HCT116 (cell line): ENCODE data around the gene RPL41. TPM values are rescaled to one million over a fixed set of nuclear protein-coding genes. Genes with fewer than 3 reads are reported as not detected.
A peak's percentile ranks its signal among the peaks of the same experiment; 100 is the strongest.

ENCODE experiments used
- ATAC-seq: fragments of 200-7000 bp; cut with Tn5 transposase; 2 replicates; pipeline ENCODE4 v1.9.1; 2020; ENCODE audit warnings: mild to moderate bottlenecking, moderate library complexity
- BruUV-seq: library from RNA; stranded (reverse); fragments of 400-500 nt; replicated peaks from 2 replicates; lab custom pipeline; 2021; lab: Mats Ljungman, UMichigan
- CTCF ChIA-PET: fragments of 300-600 bp; sonication (Branson Sonifier 250); formaldehyde crosslinking; loops from one replicate; lab custom pipeline; 2021; ENCODE audit warnings: antibody characterized with exemption; lab: Charles Lee
- POLR2A ChIA-PET: fragments of 300-600, 350-600 bp; sonication (Branson Sonifier 250); formaldehyde crosslinking; loops from one replicate; lab custom pipeline; 2021; ENCODE audit warnings: antibody characterized with exemption; lab: Charles Lee
- RAD21 ChIA-PET, 2 experiments: fragments of 300-600 bp; sonication (Branson Sonifier 250); formaldehyde crosslinking; loops; one replicate each; lab custom pipeline; 2023; ENCODE audit warnings: low total read pairs in 2 of 2; ENCODE audit not compliant: uncharacterized antibody in 2 of 2, unreplicated experiment in 2 of 2, low non-redundant PET in 1 of 2; lab: Charles Lee
- DNase-seq: peaks from one replicate; pipeline ENCODE4 v3.0.0-alpha.2; 2010; ENCODE audit warnings: low read depth, low spot score
- H2AFZ ChIP-seq: fragments of 200-600 bp; shearing (Covaris generic), sonication (generic); 2 replicates; pipeline ENCODE4 v1.6.1; 2017; ENCODE audit warnings: low read depth, mixed run types, mixed read lengths, antibody characterized with exemption, low read length; ENCODE audit not compliant: poor library complexity, severe bottlenecking
- H3K27ac ChIP-seq: 2 replicates; pipeline ENCODE4 v1.5.1; 2012; ENCODE audit warnings: low read depth, low read length
- H3K27me3 ChIP-seq: fragments of 200-600 bp; sonication (generic); 2 replicates; pipeline ENCODE4 v1.6.1; 2016; ENCODE audit warnings: mixed run types, low read length, mixed read lengths; ENCODE audit not compliant: insufficient read depth
- H3K36me3 ChIP-seq, 2 experiments: fragments of 200-500 bp in 1 of 2; fragments of 200-600 bp in 1 of 2; sonication (Bioruptor generic) in 1 of 2; sonication (generic) in 1 of 2; 2 replicates each; pipeline versions ENCODE4 v1.5.1 to v1.6.1; 2014 to 2016; ENCODE audit warnings: low read length in 2 of 2, inconsistent platforms in 1 of 2, mixed read lengths in 1 of 2, mixed run types in 1 of 2; ENCODE audit not compliant: insufficient read depth in 2 of 2, control insufficient read depth in 1 of 2
- H3K4me1 ChIP-seq, 2 experiments: fragments of 200-600 bp in 1 of 2; sonication (generic) in 1 of 2; 2 replicates each; pipeline versions ENCODE4 v1.5.1 to v1.6.1; 2012 to 2017; ENCODE audit warnings: low read length in 2 of 2, inconsistent platforms in 1 of 2, mild to moderate bottlenecking in 1 of 2, mixed read lengths in 1 of 2, mixed run types in 1 of 2, moderate library complexity in 1 of 2; ENCODE audit not compliant: insufficient read depth in 2 of 2, control insufficient read depth in 1 of 2
- H3K4me2 ChIP-seq: fragments of 200-600 bp; sonication (generic); 2 replicates; pipeline ENCODE4 v1.6.1; 2017; ENCODE audit warnings: mixed run types, low read length, mixed read lengths
- H3K4me3 ChIP-seq, 2 experiments: fragments of 200-600 bp in 1 of 2; sonication (generic) in 1 of 2; replicated peaks in 1 of 2; 2 replicates each; pipeline ENCODE4 v1.5.1; 2011 to 2016; ENCODE audit warnings: low read length in 2 of 2, control low read depth in 1 of 2, low read depth in 1 of 2, mild to moderate bottlenecking in 1 of 2, mixed read lengths in 1 of 2, mixed run types in 1 of 2
- H3K79me2 ChIP-seq: fragments of 200-600 bp; sonication (generic); 2 replicates; pipeline ENCODE4 v1.6.1; 2017; ENCODE audit warnings: mild to moderate bottlenecking, mixed run types, low read length, moderate library complexity, mixed read lengths; ENCODE audit not compliant: insufficient read depth
- H3K9ac ChIP-seq: fragments of 200-600 bp; sonication (generic); 2 replicates; pipeline ENCODE4 v1.6.1; 2016; ENCODE audit warnings: low read length, mixed read lengths
- H3K9me2 ChIP-seq: fragments of 200-600 bp; sonication (generic), shearing (Covaris generic); 2 replicates; pipeline ENCODE4 v1.6.1; 2017; ENCODE audit warnings: mixed run types, mild to moderate bottlenecking, moderate library complexity; ENCODE audit not compliant: insufficient read depth
- H3K9me3 ChIP-seq, 2 experiments: fragments of 200-500 bp in 1 of 2; fragments of 200-600 bp in 1 of 2; sonication (Bioruptor generic) in 1 of 2; sonication (generic) in 1 of 2; 2 replicates each; pipeline ENCODE4 v1.6.1; 2014 to 2017; ENCODE audit warnings: low read length in 2 of 2, mixed read lengths in 2 of 2, inconsistent platforms in 1 of 2, low read depth in 1 of 2, mild to moderate bottlenecking in 1 of 2, mixed run types in 1 of 2, moderate library complexity in 1 of 2; ENCODE audit not compliant: control insufficient read depth in 1 of 2, insufficient read depth in 1 of 2
- H4K20me1 ChIP-seq: fragments of 200-600 bp; sonication (generic), shearing (Covaris generic); 2 replicates; pipeline ENCODE4 v1.6.1; 2017; ENCODE audit warnings: mixed run types, mild to moderate bottlenecking, moderate library complexity; ENCODE audit not compliant: insufficient read depth
- CBX3 ChIP-seq: IDR thresholded peaks from 2 replicates; pipeline ENCODE4 v1.6.1; 2012; ENCODE audit warnings: low read depth
- CEBPB ChIP-seq: IDR thresholded peaks from 2 replicates; pipeline ENCODE4 v1.6.1; 2012; ENCODE audit warnings: low read depth
- EGR1 ChIP-seq: IDR thresholded peaks from 2 replicates; pipeline ENCODE4 v1.6.1; 2012; ENCODE audit warnings: low read depth
- ELF1 ChIP-seq: IDR thresholded peaks from 2 replicates; pipeline ENCODE4 v1.6.1; 2012; ENCODE audit warnings: low read depth, borderline replicate concordance
- EZH2 ChIP-seq: fragments of 200-600 bp; sonication (generic); IDR thresholded peaks from 2 replicates; pipeline ENCODE4 v1.6.1; 2017; ENCODE audit warnings: antibody characterized with exemption, mixed run types
- JUND ChIP-seq: IDR thresholded peaks from 2 replicates; pipeline ENCODE4 v1.6.1; 2012
- POLR2AphosphoS5 ChIP-seq: IDR thresholded peaks from 2 replicates; pipeline ENCODE4 v1.6.1; 2011; ENCODE audit warnings: mild to moderate bottlenecking, low read depth, low read length, moderate library complexity
- RAD21 ChIP-seq: IDR thresholded peaks from 2 replicates; pipeline ENCODE4 v1.6.1; 2012; ENCODE audit warnings: low read depth, mild to moderate bottlenecking
- SIN3A ChIP-seq: IDR thresholded peaks from 2 replicates; pipeline ENCODE4 v1.6.1; 2012; ENCODE audit warnings: low read depth
- SRF ChIP-seq: IDR thresholded peaks from 2 replicates; pipeline ENCODE4 v1.6.1; 2012; ENCODE audit warnings: low read depth
- YY1 ChIP-seq: IDR thresholded peaks from 2 replicates; pipeline ENCODE4 v1.6.1; 2011; ENCODE audit warnings: low read length, low read depth, moderate library complexity, mild to moderate bottlenecking; ENCODE audit not compliant: insufficient replicate concordance; ENCODE audit errors: extremely low read depth
- ZFX ChIP-seq: fragments of 450-650 bp; IDR thresholded peaks from 2 replicates; pipeline ENCODE4 v1.6.1; 2017
- ZNF274 ChIP-seq: fragments of 200-500 bp; sonication (Bioruptor generic); IDR thresholded peaks from 2 replicates; pipeline ENCODE4 v1.6.1; 2014; ENCODE audit warnings: mild to moderate bottlenecking, low read depth, low read length, inconsistent platforms
- intact Hi-C: fragments of 100-400 bp; cut with micrococcal nuclease; formaldehyde crosslinking; loops from 2 replicates; pipeline ENCODE4 v1.10.0; 2022
- total RNA-seq: library from RNA; stranded (reverse); gene quantifications from one replicate; pipeline ENCODE4 v1.2.1, GENCODE V29; 2021; ENCODE audit not compliant: unreplicated experiment
- TF ChIP-seq, protein P1 (sequence below): IDR thresholded peaks from 2 replicates; pipeline ENCODE4 v1.6.1; 2012
- TF ChIP-seq, protein P2 (sequence below): IDR thresholded peaks from 2 replicates; pipeline ENCODE4 v1.6.1; 2011; ENCODE audit warnings: mild to moderate bottlenecking, low read length, moderate library complexity; ENCODE audit not compliant: insufficient replicate concordance; ENCODE audit errors: extremely low read depth
- TF ChIP-seq, protein P3 (sequence below): IDR thresholded peaks from 2 replicates; pipeline ENCODE4 v1.6.1; 2012

The RPL41 gene
- total RNA-seq, 1 experiment from 2014 or later: 4,327 TPM

DNA sequence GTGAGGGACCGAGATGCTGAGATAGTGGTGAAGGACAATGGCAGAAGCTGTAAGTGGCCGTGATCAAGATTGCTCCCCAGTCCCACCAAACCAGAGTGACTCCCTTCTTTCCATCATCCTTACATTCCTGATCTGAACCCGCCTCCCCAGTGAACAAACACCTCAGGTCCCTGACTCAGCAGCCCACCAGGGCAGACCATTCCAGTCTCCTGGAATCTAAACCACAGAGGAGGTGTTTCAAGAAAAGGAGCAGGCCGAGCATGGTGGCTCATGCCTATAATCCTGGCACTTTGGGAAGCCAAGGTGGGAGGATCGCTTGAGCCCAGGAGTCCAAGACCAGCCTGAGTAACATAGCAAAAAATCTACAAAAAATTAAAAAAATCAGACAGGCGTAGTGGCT lies 29.8 kb upstream of the RPL41 start:
- no peak overlapping the region for H3K4me2 ChIP-seq
- H3K4me3 ChIP-seq: no peak overlapping the region
- BruUV-seq: no TSS peak
- no peaks in the 10 kb centered on the region for H3K27me3 ChIP-seq
- no peak overlapping the region for H3K9ac ChIP-seq
- H3K79me2 ChIP-seq: peaks cover 2% of the 10 kb centered on the region; the same call in 1 of the 2 replicates
- H3K9me3 ChIP-seq: no peaks in the 10 kb centered on the region
- ATAC-seq (no peak), DNase-seq (no peak)
- no peak for TF ChIP-seq CBX3
- no peak for TF ChIP-seq SRF
- TF ChIP-seq RAD21: no peak
- TF ChIP-seq ZNF274: no peak
- TF ChIP-seq, protein P1, sequence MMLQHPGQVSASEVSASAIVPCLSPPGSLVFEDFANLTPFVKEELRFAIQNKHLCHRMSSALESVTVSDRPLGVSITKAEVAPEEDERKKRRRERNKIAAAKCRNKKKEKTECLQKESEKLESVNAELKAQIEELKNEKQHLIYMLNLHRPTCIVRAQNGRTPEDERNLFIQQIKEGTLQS: no peak
- TF ChIP-seq EZH2: no peak
- H4K20me1 ChIP-seq: no peaks in the 10 kb centered on the region
- RAD21 ChIA-PET: no interaction called here
- peaks cover 10 to 22% of the 10 kb centered on the region in 2 experiments; a peak in 2 of 4 replicates for H3K36me3 ChIP-seq
- H3K9me2 ChIP-seq: no peaks in the 10 kb centered on the region
- intact Hi-C loops: no loop called here
- no peak overlapping the region for H3K27ac ChIP-seq
- no peak overlapping the region for H2AFZ ChIP-seq
- CTCF ChIA-PET: interaction anchor here (1.4 kb wide), 1 partner anchor 89 kb away, joined by 3 read pairs; the partner anchor contains the start of gene SUOX
- H3K4me1 ChIP-seq: peaks cover 8 to 16% of the 10 kb centered on the region in 2 experiments; a peak in 3 of 4 replicates
- POLR2A ChIA-PET: interaction anchor here (1.3 kb wide), 1 partner anchor 18 kb away, joined by 6 read pairs; the partner anchor contains the start of gene PA2G4

DNA sequence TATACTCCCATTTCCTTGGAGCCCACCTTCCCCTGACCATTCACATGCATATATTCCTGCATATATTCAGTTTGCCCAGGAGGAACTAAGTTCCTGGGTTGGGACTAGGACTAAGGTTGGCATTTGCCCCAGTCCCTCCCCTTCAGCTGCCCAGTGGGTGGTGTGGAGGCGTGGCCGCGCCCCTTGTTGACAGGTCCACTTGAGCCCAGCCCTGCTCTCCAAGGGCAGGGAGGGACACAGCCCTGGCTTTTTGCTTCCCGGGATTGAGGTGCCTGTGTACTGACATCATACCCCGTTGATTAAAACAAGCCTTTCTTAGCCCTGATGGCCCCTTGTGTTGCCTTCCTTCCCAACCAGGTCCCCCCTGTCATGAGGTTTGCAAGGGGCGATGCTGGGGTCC lies 29.2 kb upstream of the RPL41 start:
- ATAC-seq (peak; percentile 44; the same call in 1 of the 2 replicates), DNase-seq (no peak)
- BruUV-seq: no TSS peak
- intact Hi-C loops: no loop called here
- no peaks in the 10 kb centered on the region for H3K9me3 ChIP-seq
- no peaks in the 10 kb centered on the region for H3K9me2 ChIP-seq
- H4K20me1 ChIP-seq: no peaks in the 10 kb centered on the region
- POLR2A ChIA-PET: no interaction called here
- H3K4me1 ChIP-seq: peaks cover 4 to 11% of the 10 kb centered on the region in 2 experiments; a peak in 2 of 4 replicates
- CTCF ChIA-PET: no interaction called here
- H3K27me3 ChIP-seq: no peaks in the 10 kb centered on the region
- H3K79me2 ChIP-seq: no peaks in the 10 kb centered on the region; the same call in 1 of the 2 replicates
- H3K9ac ChIP-seq: no peak overlapping the region
- no peak overlapping the region for H3K4me2 ChIP-seq
- H3K36me3 ChIP-seq: peaks cover 10 to 22% of the 10 kb centered on the region in 2 experiments; a peak in 2 of 4 replicates
- H3K27ac ChIP-seq: no peak overlapping the region
- RAD21 ChIA-PET: no interaction called here
- H3K4me3 ChIP-seq: no peak overlapping the region
- H2AFZ ChIP-seq: no peak overlapping the region
- no peak for TF ChIP-seq CEBPB
- TF ChIP-seq, protein P1: no peak
- TF ChIP-seq POLR2AphosphoS5: no peak
- TF ChIP-seq ZFX: no peak
- no peak for TF ChIP-seq SIN3A
- TF ChIP-seq, protein P2, sequence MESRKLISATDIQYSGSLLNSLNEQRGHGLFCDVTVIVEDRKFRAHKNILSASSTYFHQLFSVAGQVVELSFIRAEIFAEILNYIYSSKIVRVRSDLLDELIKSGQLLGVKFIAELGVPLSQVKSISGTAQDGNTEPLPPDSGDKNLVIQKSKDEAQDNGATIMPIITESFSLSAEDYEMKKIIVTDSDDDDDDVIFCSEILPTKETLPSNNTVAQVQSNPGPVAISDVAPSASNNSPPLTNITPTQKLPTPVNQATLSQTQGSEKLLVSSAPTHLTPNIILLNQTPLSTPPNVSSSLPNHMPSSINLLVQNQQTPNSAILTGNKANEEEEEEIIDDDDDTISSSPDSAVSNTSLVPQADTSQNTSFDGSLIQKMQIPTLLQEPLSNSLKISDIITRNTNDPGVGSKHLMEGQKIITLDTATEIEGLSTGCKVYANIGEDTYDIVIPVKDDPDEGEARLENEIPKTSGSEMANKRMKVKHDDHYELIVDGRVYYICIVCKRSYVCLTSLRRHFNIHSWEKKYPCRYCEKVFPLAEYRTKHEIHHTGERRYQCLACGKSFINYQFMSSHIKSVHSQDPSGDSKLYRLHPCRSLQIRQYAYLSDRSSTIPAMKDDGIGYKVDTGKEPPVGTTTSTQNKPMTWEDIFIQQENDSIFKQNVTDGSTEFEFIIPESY: no peak
- TF ChIP-seq ELF1: no peak
- no peak for TF ChIP-seq EGR1
- TF ChIP-seq YY1: no peak
- no peak for TF ChIP-seq SRF
- no peak for TF ChIP-seq JUND
- no peak for TF ChIP-seq RAD21
- TF ChIP-seq, protein P3, sequence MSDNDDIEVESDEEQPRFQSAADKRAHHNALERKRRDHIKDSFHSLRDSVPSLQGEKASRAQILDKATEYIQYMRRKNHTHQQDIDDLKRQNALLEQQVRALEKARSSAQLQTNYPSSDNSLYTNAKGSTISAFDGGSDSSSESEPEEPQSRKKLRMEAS: no peak
